ENCODE measurements around the gene ATOH8. TPM values are rescaled to one million over a fixed set of nuclear protein-coding genes. Genes with fewer than 3 reads are reported as not detected.

Gene ATOH8
- total RNA-seq, 1 donor from 2014 or later = 9.0 TPM

- H3K4me3 Mint-ChIP-seq (ENCODE audit: unreplicated experiment) = no peak overlapping the region
- H3K4me1 Mint-ChIP-seq (ENCODE audit: low read depth, unreplicated experiment) = peaks cover 22% of the 10 kb centered on the region
- peaks cover 15% of the 10 kb centered on the region for H3K9me3 Mint-ChIP-seq (ENCODE audit: unreplicated experiment)
- H3K27me3 Mint-ChIP-seq (ENCODE audit: unreplicated experiment) = peaks cover 10% of the 10 kb centered on the region
- H3K27ac Mint-ChIP-seq (ENCODE audit: unreplicated experiment) = peak overlapping the region; percentile 25
- TF ChIP-seq, protein P1, sequence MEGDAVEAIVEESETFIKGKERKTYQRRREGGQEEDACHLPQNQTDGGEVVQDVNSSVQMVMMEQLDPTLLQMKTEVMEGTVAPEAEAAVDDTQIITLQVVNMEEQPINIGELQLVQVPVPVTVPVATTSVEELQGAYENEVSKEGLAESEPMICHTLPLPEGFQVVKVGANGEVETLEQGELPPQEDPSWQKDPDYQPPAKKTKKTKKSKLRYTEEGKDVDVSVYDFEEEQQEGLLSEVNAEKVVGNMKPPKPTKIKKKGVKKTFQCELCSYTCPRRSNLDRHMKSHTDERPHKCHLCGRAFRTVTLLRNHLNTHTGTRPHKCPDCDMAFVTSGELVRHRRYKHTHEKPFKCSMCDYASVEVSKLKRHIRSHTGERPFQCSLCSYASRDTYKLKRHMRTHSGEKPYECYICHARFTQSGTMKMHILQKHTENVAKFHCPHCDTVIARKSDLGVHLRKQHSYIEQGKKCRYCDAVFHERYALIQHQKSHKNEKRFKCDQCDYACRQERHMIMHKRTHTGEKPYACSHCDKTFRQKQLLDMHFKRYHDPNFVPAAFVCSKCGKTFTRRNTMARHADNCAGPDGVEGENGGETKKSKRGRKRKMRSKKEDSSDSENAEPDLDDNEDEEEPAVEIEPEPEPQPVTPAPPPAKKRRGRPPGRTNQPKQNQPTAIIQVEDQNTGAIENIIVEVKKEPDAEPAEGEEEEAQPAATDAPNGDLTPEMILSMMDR (IDR thresholded peaks at IDR 0.05; ENCODE audit: partially characterized antibody, unreplicated experiment) = no peak
- H3K36me3 Mint-ChIP-seq (ENCODE audit: unreplicated experiment) = peaks cover 4% of the 10 kb centered on the region
- DNase-seq = no peak
Observed at GRCh38 chr2:85760872-85761271, 7.1 kb downstream of the ATOH8 start.

- H3K36me3 Mint-ChIP-seq (ENCODE audit: unreplicated experiment) = peaks cover 4% of the 10 kb centered on the region
- no peak overlapping the region for H3K27ac Mint-ChIP-seq (ENCODE audit: unreplicated experiment)
- H3K27me3 Mint-ChIP-seq (ENCODE audit: unreplicated experiment) = peaks cover 10% of the 10 kb centered on the region
- H3K4me3 Mint-ChIP-seq (ENCODE audit: unreplicated experiment) = no peak overlapping the region
- H3K4me1 Mint-ChIP-seq (ENCODE audit: low read depth, unreplicated experiment) = peaks cover 25% of the 10 kb centered on the region
- TF ChIP-seq, protein P1 (IDR thresholded peaks at IDR 0.05; ENCODE audit: partially characterized antibody, unreplicated experiment) = no peak
- peaks cover 13% of the 10 kb centered on the region for H3K9me3 Mint-ChIP-seq (ENCODE audit: unreplicated experiment)
- no peak for DNase-seq
Observed at GRCh38 chr2:85761512-85761944, 7.7 kb downstream of the ATOH8 start.

GRCh38 chr2:85761946-85762345 is 8.2 kb downstream of the ATOH8 start:
- Mint-ChIP-seq H3K4me3 (ENCODE audit: unreplicated experiment) (no peak overlapping the region), H3K36me3 (ENCODE audit: unreplicated experiment) (peaks cover 4% of the 10 kb centered on the region), H3K9me3 (ENCODE audit: unreplicated experiment) (peaks cover 13% of the 10 kb centered on the region), H3K4me1 (ENCODE audit: low read depth, unreplicated experiment) (peaks cover 26% of the 10 kb centered on the region), H3K27me3 (ENCODE audit: unreplicated experiment) (peaks cover 10% of the 10 kb centered on the region), H3K27ac (ENCODE audit: unreplicated experiment) (no peak overlapping the region)
- DNase-seq = no peak
- TF ChIP-seq, protein P1 (IDR thresholded peaks at IDR 0.05; ENCODE audit: partially characterized antibody, unreplicated experiment) = no peak

- peaks cover 4% of the 10 kb centered on the region for H3K36me3 Mint-ChIP-seq (ENCODE audit: unreplicated experiment)
- no peak for DNase-seq
- no peak overlapping the region for H3K4me3 Mint-ChIP-seq (ENCODE audit: unreplicated experiment)
- TF ChIP-seq, protein P1 (IDR thresholded peaks at IDR 0.05; ENCODE audit: partially characterized antibody, unreplicated experiment) = no peak
- no peak overlapping the region for H3K27ac Mint-ChIP-seq (ENCODE audit: unreplicated experiment)
- H3K4me1 Mint-ChIP-seq (ENCODE audit: low read depth, unreplicated experiment) = peaks cover 27% of the 10 kb centered on the region
- peaks cover 12% of the 10 kb centered on the region for H3K9me3 Mint-ChIP-seq (ENCODE audit: unreplicated experiment)
- H3K27me3 Mint-ChIP-seq (ENCODE audit: unreplicated experiment) = peaks cover 7% of the 10 kb centered on the region
Observed at GRCh38 chr2:85763132-85763531, 9.3 kb downstream of the ATOH8 start.

DNA sequence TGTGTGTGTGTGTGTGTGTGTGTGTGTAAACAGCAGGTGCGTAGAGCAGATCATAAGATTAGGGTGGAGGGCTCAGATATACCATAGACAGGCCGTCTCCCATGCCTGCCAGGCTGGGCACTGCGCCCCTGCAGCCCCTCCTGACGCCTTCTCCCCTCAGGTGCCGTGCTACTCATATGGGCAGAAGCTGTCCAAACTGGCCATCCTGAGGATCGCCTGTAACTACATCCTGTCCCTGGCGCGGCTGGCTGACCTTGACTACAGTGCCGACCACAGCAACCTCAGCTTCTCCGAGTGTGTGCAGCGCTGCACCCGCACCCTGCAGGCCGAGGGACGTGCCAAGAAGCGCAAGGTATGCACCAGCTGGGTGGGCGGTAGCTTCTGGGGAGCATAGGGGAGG is 10.0 kb downstream of the ATOH8 start:
- no peak for DNase-seq
- Mint-ChIP-seq H3K4me1 (ENCODE audit: low read depth, unreplicated experiment) (peaks cover 30% of the 10 kb centered on the region), H3K9me3 (ENCODE audit: unreplicated experiment) (peaks cover 5% of the 10 kb centered on the region), H3K27me3 (ENCODE audit: unreplicated experiment) (peaks cover 4% of the 10 kb centered on the region), H3K4me3 (ENCODE audit: unreplicated experiment) (peak overlapping the region; percentile 60), H3K36me3 (ENCODE audit: unreplicated experiment) (peaks cover 4% of the 10 kb centered on the region), H3K27ac (ENCODE audit: unreplicated experiment) (peak overlapping the region; percentile 78)
- TF ChIP-seq, protein P1 (IDR thresholded peaks at IDR 0.05; ENCODE audit: partially characterized antibody, unreplicated experiment) = no peak

All from glutamatergic neuron (in vitro differentiated cells).